HepG2 (cell line): ENCODE data around the gene INF2. TPM values are rescaled to one million over a fixed set of nuclear protein-coding genes. Genes with fewer than 3 reads are reported as not detected.

Experiments used
- FOXA1 ChIP-seq, 2 experiments: fragments of 450-650 bp in 1 of 2; sonication (generic) in 1 of 2; formaldehyde crosslinking in 1 of 2; IDR thresholded peaks; 2 replicates each; pipeline versions ENCODE4 v1.4.0 to v1.6.1; 2016 to 2020; ENCODE audit warnings: missing genetic modification reagents in 1 of 2
- FOXA3 ChIP-seq: IDR thresholded peaks from 2 replicates; pipeline ENCODE4 v1.6.1; 2016; ENCODE audit warnings: missing genetic modification reagents, missing compliant biosample characterization
- MEIS1 ChIP-seq: sonication (generic); formaldehyde crosslinking; IDR thresholded peaks from 2 replicates; pipeline ENCODE4 v1.9.0; 2021; ENCODE audit warnings: mild to moderate bottlenecking, missing genetic modification reagents, moderate library complexity, borderline replicate concordance
- MIER2 ChIP-seq: IDR thresholded peaks from 2 replicates; pipeline ENCODE4 v1.6.1; 2016; ENCODE audit warnings: missing biosample characterization, missing genetic modification reagents
- THAP11 ChIP-seq: IDR thresholded peaks from 2 replicates; pipeline ENCODE4 v1.6.1; 2016; ENCODE audit warnings: missing biosample characterization, missing genetic modification reagents
- YEATS2 ChIP-seq: sonication (generic); formaldehyde crosslinking; IDR thresholded peaks from 2 replicates; pipeline ENCODE4 v1.4.0; 2020; ENCODE audit warnings: missing genetic modification reagents, borderline replicate concordance
- ZKSCAN1 ChIP-seq: fragments of 150-350 bp; IDR thresholded peaks from 2 replicates; pipeline ENCODE4 v1.6.1; 2014; ENCODE audit warnings: low read length
- ZKSCAN5 ChIP-seq: sonication (generic); formaldehyde crosslinking; IDR thresholded peaks from 2 replicates; pipeline ENCODE4 v1.5.1; 2020; ENCODE audit warnings: mild to moderate bottlenecking, missing genetic modification reagents
- ZNF180 ChIP-seq: sonication (generic); formaldehyde crosslinking; IDR thresholded peaks from 2 replicates; pipeline ENCODE4 v1.4.0; 2020; ENCODE audit warnings: low read depth, missing genetic modification reagents, borderline replicate concordance
- ZNF282 ChIP-seq: fragments of 450-650 bp; IDR thresholded peaks from 2 replicates; pipeline ENCODE4 v1.6.1; 2018; ENCODE audit not compliant: partially characterized antibody
- ZNF569 ChIP-seq: sonication (generic); formaldehyde crosslinking; IDR thresholded peaks from 2 replicates; pipeline ENCODE4 v1.5.0; 2020; ENCODE audit warnings: mild to moderate bottlenecking, missing genetic modification reagents, moderate library complexity, borderline replicate concordance
- ZNF776 ChIP-seq: sonication (generic); formaldehyde crosslinking; IDR thresholded peaks from 2 replicates; pipeline ENCODE4 v1.4.0; 2020; ENCODE audit warnings: mild to moderate bottlenecking, missing genetic modification reagents
- polyA plus RNA-seq, 8 experiments: library from polyadenylated mRNA; depleted of rRNA in 3 of 8; stranded (reverse) in 7 of 8; unstranded in 1 of 8; fragments of >200 nt; fragmentation: Illumina TruSeq in 4 of 8; extraction: Trizol in 4 of 8; gene quantifications; 2 replicates each; pipeline versions ENCODE4 v1.2.1 to v1.2.3, GENCODE V29; 2011 to 2016; ENCODE audit warnings: low read depth in 4 of 8, missing spikeins in 1 of 8, mixed read lengths in 1 of 8; ENCODE audit not compliant: insufficient read depth in 1 of 8
- total RNA-seq, 5 experiments: library from RNA; depleted of rRNA; stranded (reverse); fragments of >200 nt; fragmentation: Illumina TruSeq; extraction: Trizol; gene quantifications; 2 replicates each; pipeline ENCODE4 v1.2.3, GENCODE V29; 2016; ENCODE audit warnings: low read depth in 1 of 5
- TF ChIP-seq, protein P1 (sequence below): sonication (generic); formaldehyde crosslinking; IDR thresholded peaks from 2 replicates; pipeline ENCODE4 v1.5.0; 2020; ENCODE audit warnings: mild to moderate bottlenecking, missing genetic modification reagents, borderline replicate concordance
- TF ChIP-seq, protein P2 (sequence below): sonication (generic); formaldehyde crosslinking; IDR thresholded peaks from 2 replicates; pipeline ENCODE4 v1.5.0; 2020; ENCODE audit warnings: mild to moderate bottlenecking, missing genetic modification reagents
- TF ChIP-seq, protein P3 (sequence below): sonication (generic); formaldehyde crosslinking; IDR thresholded peaks from 2 replicates; pipeline ENCODE4 v1.5.0; 2020; ENCODE audit warnings: mild to moderate bottlenecking, missing genetic modification reagents, borderline replicate concordance
- TF ChIP-seq, protein P4 (sequence below): IDR thresholded peaks from 2 replicates; pipeline ENCODE4 v1.6.1; 2016; ENCODE audit warnings: mild to moderate bottlenecking

Gene INF2
- total and polyA plus RNA-seq, 2 of the 13 experiments (the other 11 are each of a cell fraction or from before 2014, with no cell fraction given): 16.4 to 26.4 TPM

DNA sequence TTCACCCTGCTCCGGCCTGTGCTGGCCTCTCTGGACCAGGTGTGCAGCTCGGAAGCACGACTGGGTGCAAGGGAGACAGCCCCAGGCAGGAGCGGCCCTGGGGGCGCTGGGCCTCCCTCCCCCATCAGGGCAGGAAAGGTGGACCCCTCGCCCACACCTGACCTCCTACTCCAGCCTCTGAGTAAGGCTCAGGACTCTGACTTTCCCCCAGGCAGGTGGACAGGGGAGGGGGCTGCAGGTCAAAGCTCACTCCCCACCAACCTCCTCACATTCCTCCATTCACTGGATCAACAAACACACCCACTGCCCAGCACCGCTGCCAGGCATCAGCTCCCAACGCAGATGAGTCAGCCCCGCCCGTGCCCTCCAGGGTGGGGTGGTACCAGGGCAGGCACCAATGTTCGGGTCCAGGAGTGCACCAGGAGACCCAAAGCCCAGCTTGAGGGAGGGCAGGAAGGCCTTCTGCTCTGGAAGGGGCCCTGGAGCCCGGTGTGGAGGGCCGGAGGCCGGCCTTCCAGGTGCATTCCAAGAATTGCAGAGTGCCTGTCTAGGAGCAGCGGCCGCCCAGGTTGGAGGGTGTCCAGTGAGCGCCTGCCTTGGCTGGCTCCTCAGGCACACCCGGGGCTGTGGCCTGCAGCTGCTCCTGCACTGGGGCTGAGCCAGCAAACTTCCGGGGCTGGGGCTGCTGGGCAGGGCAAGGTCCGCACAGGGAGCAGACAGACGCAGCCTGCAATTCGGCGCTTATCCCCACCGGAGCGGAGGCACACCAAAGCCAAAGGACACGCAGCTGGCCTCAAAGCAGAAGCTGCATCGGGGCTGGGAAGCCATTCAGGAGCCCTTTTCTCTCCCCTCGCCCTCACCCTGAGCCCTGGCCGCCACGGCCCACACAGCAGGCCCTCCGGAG, 1.6 kb upstream of the INF2 start (continued):
- TF ChIP-seq, protein P1, sequence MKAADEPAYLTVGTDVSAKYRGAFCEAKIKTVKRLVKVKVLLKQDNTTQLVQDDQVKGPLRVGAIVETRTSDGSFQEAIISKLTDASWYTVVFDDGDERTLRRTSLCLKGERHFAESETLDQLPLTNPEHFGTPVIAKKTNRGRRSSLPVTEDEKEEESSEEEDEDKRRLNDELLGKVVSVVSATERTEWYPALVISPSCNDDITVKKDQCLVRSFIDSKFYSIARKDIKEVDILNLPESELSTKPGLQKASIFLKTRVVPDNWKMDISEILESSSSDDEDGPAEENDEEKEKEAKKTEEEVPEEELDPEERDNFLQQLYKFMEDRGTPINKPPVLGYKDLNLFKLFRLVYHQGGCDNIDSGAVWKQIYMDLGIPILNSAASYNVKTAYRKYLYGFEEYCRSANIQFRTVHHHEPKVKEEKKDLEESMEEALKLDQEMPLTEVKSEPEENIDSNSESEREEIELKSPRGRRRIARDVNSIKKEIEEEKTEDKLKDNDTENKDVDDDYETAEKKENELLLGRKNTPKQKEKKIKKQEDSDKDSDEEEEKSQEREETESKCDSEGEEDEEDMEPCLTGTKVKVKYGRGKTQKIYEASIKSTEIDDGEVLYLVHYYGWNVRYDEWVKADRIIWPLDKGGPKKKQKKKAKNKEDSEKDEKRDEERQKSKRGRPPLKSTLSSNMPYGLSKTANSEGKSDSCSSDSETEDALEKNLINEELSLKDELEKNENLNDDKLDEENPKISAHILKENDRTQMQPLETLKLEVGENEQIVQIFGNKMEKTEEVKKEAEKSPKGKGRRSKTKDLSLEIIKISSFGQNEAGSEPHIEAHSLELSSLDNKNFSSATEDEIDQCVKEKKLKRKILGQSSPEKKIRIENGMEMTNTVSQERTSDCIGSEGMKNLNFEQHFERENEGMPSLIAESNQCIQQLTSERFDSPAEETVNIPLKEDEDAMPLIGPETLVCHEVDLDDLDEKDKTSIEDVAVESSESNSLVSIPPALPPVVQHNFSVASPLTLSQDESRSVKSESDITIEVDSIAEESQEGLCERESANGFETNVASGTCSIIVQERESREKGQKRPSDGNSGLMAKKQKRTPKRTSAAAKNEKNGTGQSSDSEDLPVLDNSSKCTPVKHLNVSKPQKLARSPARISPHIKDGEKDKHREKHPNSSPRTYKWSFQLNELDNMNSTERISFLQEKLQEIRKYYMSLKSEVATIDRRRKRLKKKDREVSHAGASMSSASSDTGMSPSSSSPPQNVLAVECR (CRISPR knock-in tag): peak; percentile 73; the same call in 1 of the 2 replicates
- TF ChIP-seq ZKSCAN1: no peak
- TF ChIP-seq ZKSCAN5 (CRISPR knock-in tag): peak; percentile 29; the same call in 1 of the 2 replicates
- TF ChIP-seq FOXA1 (IDR thresholded peaks at IDR 0.05): no peak
- TF ChIP-seq FOXA1 (CRISPR knock-in tag; IDR thresholded peaks at IDR 0.05): peak; percentile 72
- peak; percentile 62 for TF ChIP-seq FOXA3
- TF ChIP-seq, protein P2, sequence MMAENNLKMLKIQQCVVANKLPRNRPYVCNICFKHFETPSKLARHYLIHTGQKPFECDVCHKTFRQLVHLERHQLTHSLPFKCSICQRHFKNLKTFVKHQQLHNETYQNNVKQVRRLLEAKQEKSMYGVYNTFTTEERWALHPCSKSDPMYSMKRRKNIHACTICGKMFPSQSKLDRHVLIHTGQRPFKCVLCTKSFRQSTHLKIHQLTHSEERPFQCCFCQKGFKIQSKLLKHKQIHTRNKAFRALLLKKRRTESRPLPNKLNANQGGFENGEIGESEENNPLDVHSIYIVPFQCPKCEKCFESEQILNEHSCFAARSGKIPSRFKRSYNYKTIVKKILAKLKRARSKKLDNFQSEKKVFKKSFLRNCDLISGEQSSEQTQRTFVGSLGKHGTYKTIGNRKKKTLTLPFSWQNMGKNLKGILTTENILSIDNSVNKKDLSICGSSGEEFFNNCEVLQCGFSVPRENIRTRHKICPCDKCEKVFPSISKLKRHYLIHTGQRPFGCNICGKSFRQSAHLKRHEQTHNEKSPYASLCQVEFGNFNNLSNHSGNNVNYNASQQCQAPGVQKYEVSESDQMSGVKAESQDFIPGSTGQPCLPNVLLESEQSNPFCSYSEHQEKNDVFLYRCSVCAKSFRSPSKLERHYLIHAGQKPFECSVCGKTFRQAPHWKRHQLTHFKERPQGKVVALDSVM: peak; percentile 49; the same call in 1 of the 2 replicates
- 0 out of 2 replicates have a peak, but pooled peaks have one; percentile 9 for TF ChIP-seq YEATS2 (CRISPR knock-in tag)
- peak; percentile 45; the same call in 1 of the 2 replicates for TF ChIP-seq MEIS1 (CRISPR knock-in tag)
- TF ChIP-seq, protein P3, sequence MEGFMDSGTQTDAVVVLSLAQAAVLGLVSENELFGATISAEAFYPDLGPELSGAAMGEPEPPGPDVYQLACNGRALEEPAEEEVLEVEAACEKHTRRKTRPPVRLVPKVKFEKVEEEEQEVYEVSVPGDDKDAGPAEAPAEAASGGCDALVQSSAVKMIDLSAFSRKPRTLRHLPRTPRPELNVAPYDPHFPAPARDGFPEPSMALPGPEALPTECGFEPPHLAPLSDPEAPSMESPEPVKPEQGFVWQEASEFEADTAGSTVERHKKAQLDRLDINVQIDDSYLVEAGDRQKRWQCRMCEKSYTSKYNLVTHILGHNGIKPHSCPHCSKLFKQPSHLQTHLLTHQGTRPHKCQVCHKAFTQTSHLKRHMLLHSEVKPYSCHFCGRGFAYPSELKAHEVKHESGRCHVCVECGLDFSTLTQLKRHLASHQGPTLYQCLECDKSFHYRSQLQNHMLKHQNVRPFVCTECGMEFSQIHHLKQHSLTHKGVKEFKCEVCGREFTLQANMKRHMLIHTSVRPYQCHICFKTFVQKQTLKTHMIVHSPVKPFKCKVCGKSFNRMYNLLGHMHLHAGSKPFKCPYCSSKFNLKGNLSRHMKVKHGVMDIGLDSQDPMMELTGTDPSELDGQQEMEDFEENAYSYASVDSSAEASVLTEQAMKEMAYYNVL: peak; percentile 93
- TF ChIP-seq THAP11 (CRISPR knock-in tag): peak; percentile 42; the same call in 1 of the 2 replicates
- TF ChIP-seq ZNF180: no peak
- TF ChIP-seq, protein P4, sequence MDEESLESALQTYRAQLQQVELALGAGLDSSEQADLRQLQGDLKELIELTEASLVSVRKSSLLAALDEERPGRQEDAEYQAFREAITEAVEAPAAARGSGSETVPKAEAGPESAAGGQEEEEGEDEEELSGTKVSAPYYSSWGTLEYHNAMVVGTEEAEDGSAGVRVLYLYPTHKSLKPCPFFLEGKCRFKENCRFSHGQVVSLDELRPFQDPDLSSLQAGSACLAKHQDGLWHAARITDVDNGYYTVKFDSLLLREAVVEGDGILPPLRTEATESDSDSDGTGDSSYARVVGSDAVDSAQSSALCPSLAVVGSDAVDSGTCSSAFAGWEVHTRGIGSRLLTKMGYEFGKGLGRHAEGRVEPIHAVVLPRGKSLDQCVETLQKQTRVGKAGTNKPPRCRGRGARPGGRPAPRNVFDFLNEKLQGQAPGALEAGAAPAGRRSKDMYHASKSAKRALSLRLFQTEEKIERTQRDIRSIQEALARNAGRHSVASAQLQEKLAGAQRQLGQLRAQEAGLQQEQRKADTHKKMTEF (CRISPR knock-in tag): peak; percentile 83; the same call in 1 of the 2 replicates
- no peak for TF ChIP-seq ZNF569 (CRISPR knock-in tag)
- no peak for TF ChIP-seq ZNF282
- TF ChIP-seq MIER2 (CRISPR knock-in tag): no peak
- TF ChIP-seq ZNF776 (CRISPR knock-in tag): peak; percentile 72
